HCT116 (cell line): Measurements from ENCODE around the gene HDLBP. TPM values are rescaled to one million over a fixed set of nuclear protein-coding genes. Genes with fewer than 3 reads are reported as not detected.

Source experiments
- ATAC-seq: fragments of 200-7000 bp; cut with Tn5 transposase; 2 replicates; pipeline ENCODE4 v1.9.1; 2020; ENCODE audit warnings: mild to moderate bottlenecking, moderate library complexity
- BruUV-seq: library from RNA; stranded (reverse); fragments of 400-500 nt; replicated peaks from 2 replicates; lab custom pipeline; 2021; lab: Mats Ljungman, UMichigan
- CTCF ChIA-PET: fragments of 300-600 bp; sonication (Branson Sonifier 250); formaldehyde crosslinking; loops from one replicate; lab custom pipeline; 2021; ENCODE audit warnings: antibody characterized with exemption; lab: Charles Lee
- POLR2A ChIA-PET: fragments of 300-600, 350-600 bp; sonication (Branson Sonifier 250); formaldehyde crosslinking; loops from one replicate; lab custom pipeline; 2021; ENCODE audit warnings: antibody characterized with exemption; lab: Charles Lee
- RAD21 ChIA-PET, 2 experiments: fragments of 300-600 bp; sonication (Branson Sonifier 250); formaldehyde crosslinking; loops; one replicate each; lab custom pipeline; 2023; ENCODE audit warnings: low total read pairs in 2 of 2; ENCODE audit not compliant: uncharacterized antibody in 2 of 2, unreplicated experiment in 2 of 2, low non-redundant PET in 1 of 2; lab: Charles Lee
- DNase-seq: peaks from one replicate; pipeline ENCODE4 v3.0.0-alpha.2; 2010; ENCODE audit warnings: low read depth, low spot score
- H2AFZ ChIP-seq: fragments of 200-600 bp; shearing (Covaris generic), sonication (generic); 2 replicates; pipeline ENCODE4 v1.6.1; 2017; ENCODE audit warnings: low read depth, mixed run types, mixed read lengths, antibody characterized with exemption, low read length; ENCODE audit not compliant: poor library complexity, severe bottlenecking
- H3K27ac ChIP-seq: 2 replicates; pipeline ENCODE4 v1.5.1; 2012; ENCODE audit warnings: low read depth, low read length
- H3K27me3 ChIP-seq: fragments of 200-600 bp; sonication (generic); 2 replicates; pipeline ENCODE4 v1.6.1; 2016; ENCODE audit warnings: mixed run types, low read length, mixed read lengths; ENCODE audit not compliant: insufficient read depth
- H3K36me3 ChIP-seq, 2 experiments: fragments of 200-500 bp in 1 of 2; fragments of 200-600 bp in 1 of 2; sonication (Bioruptor generic) in 1 of 2; sonication (generic) in 1 of 2; 2 replicates each; pipeline versions ENCODE4 v1.5.1 to v1.6.1; 2014 to 2016; ENCODE audit warnings: low read length in 2 of 2, inconsistent platforms in 1 of 2, mixed read lengths in 1 of 2, mixed run types in 1 of 2; ENCODE audit not compliant: insufficient read depth in 2 of 2, control insufficient read depth in 1 of 2
- H3K4me1 ChIP-seq, 2 experiments: fragments of 200-600 bp in 1 of 2; sonication (generic) in 1 of 2; 2 replicates each; pipeline versions ENCODE4 v1.5.1 to v1.6.1; 2012 to 2017; ENCODE audit warnings: low read length in 2 of 2, inconsistent platforms in 1 of 2, mild to moderate bottlenecking in 1 of 2, mixed read lengths in 1 of 2, mixed run types in 1 of 2, moderate library complexity in 1 of 2; ENCODE audit not compliant: insufficient read depth in 2 of 2, control insufficient read depth in 1 of 2
- H3K4me2 ChIP-seq: fragments of 200-600 bp; sonication (generic); 2 replicates; pipeline ENCODE4 v1.6.1; 2017; ENCODE audit warnings: mixed run types, low read length, mixed read lengths
- H3K4me3 ChIP-seq, 2 experiments: fragments of 200-600 bp in 1 of 2; sonication (generic) in 1 of 2; replicated peaks in 1 of 2; 2 replicates each; pipeline ENCODE4 v1.5.1; 2011 to 2016; ENCODE audit warnings: low read length in 2 of 2, control low read depth in 1 of 2, low read depth in 1 of 2, mild to moderate bottlenecking in 1 of 2, mixed read lengths in 1 of 2, mixed run types in 1 of 2
- H3K79me2 ChIP-seq: fragments of 200-600 bp; sonication (generic); 2 replicates; pipeline ENCODE4 v1.6.1; 2017; ENCODE audit warnings: mild to moderate bottlenecking, mixed run types, low read length, moderate library complexity, mixed read lengths; ENCODE audit not compliant: insufficient read depth
- H3K9ac ChIP-seq: fragments of 200-600 bp; sonication (generic); 2 replicates; pipeline ENCODE4 v1.6.1; 2016; ENCODE audit warnings: low read length, mixed read lengths
- H3K9me2 ChIP-seq: fragments of 200-600 bp; sonication (generic), shearing (Covaris generic); 2 replicates; pipeline ENCODE4 v1.6.1; 2017; ENCODE audit warnings: mixed run types, mild to moderate bottlenecking, moderate library complexity; ENCODE audit not compliant: insufficient read depth
- H3K9me3 ChIP-seq, 2 experiments: fragments of 200-500 bp in 1 of 2; fragments of 200-600 bp in 1 of 2; sonication (Bioruptor generic) in 1 of 2; sonication (generic) in 1 of 2; 2 replicates each; pipeline ENCODE4 v1.6.1; 2014 to 2017; ENCODE audit warnings: low read length in 2 of 2, mixed read lengths in 2 of 2, inconsistent platforms in 1 of 2, low read depth in 1 of 2, mild to moderate bottlenecking in 1 of 2, mixed run types in 1 of 2, moderate library complexity in 1 of 2; ENCODE audit not compliant: control insufficient read depth in 1 of 2, insufficient read depth in 1 of 2
- H4K20me1 ChIP-seq: fragments of 200-600 bp; sonication (generic), shearing (Covaris generic); 2 replicates; pipeline ENCODE4 v1.6.1; 2017; ENCODE audit warnings: mixed run types, mild to moderate bottlenecking, moderate library complexity; ENCODE audit not compliant: insufficient read depth
- CBX3 ChIP-seq: IDR thresholded peaks from 2 replicates; pipeline ENCODE4 v1.6.1; 2012; ENCODE audit warnings: low read depth
- CEBPB ChIP-seq: IDR thresholded peaks from 2 replicates; pipeline ENCODE4 v1.6.1; 2012; ENCODE audit warnings: low read depth
- CTCF ChIP-seq, 3 experiments: fragments of 200-600 bp in 1 of 3; sonication (generic) in 1 of 3; IDR thresholded peaks in 2 of 3; conservative IDR thresholded peaks in 1 of 3; 2 replicates each; pipeline ENCODE4 v1.5.1; 2012 to 2017; ENCODE audit warnings: low read depth in 2 of 3, low read length in 2 of 3, antibody characterized with exemption in 1 of 3, borderline replicate concordance in 1 of 3, control low read depth in 1 of 3, mild to moderate bottlenecking in 1 of 3, mixed read lengths in 1 of 3, mixed run types in 1 of 3, moderate library complexity in 1 of 3; ENCODE audit not compliant: insufficient read depth in 1 of 3
- EGR1 ChIP-seq: IDR thresholded peaks from 2 replicates; pipeline ENCODE4 v1.6.1; 2012; ENCODE audit warnings: low read depth
- FOSL1 ChIP-seq: IDR thresholded peaks from 2 replicates; pipeline ENCODE4 v1.6.1; 2012; ENCODE audit warnings: low read depth
- POLR2A ChIP-seq: IDR thresholded peaks from 2 replicates; pipeline ENCODE4 v1.7.0; 2011; ENCODE audit warnings: borderline replicate concordance; ENCODE audit not compliant: insufficient read depth, insufficient read length; ENCODE audit errors: extremely low read depth
- POLR2AphosphoS5 ChIP-seq: IDR thresholded peaks from 2 replicates; pipeline ENCODE4 v1.6.1; 2011; ENCODE audit warnings: mild to moderate bottlenecking, low read depth, low read length, moderate library complexity
- SP1 ChIP-seq: IDR thresholded peaks from 2 replicates; pipeline ENCODE4 v1.6.1; 2012; ENCODE audit warnings: low read depth
- YY1 ChIP-seq: IDR thresholded peaks from 2 replicates; pipeline ENCODE4 v1.6.1; 2011; ENCODE audit warnings: low read length, low read depth, moderate library complexity, mild to moderate bottlenecking; ENCODE audit not compliant: insufficient replicate concordance; ENCODE audit errors: extremely low read depth
- ZBTB33 ChIP-seq: IDR thresholded peaks from 2 replicates; pipeline ENCODE4 v1.6.1; 2011; ENCODE audit warnings: mild to moderate bottlenecking, low read length, moderate library complexity; ENCODE audit not compliant: insufficient replicate concordance; ENCODE audit errors: extremely low read depth
- ZFX ChIP-seq: fragments of 450-650 bp; IDR thresholded peaks from 2 replicates; pipeline ENCODE4 v1.6.1; 2017
- ZNF274 ChIP-seq: fragments of 200-500 bp; sonication (Bioruptor generic); IDR thresholded peaks from 2 replicates; pipeline ENCODE4 v1.6.1; 2014; ENCODE audit warnings: mild to moderate bottlenecking, low read depth, low read length, inconsistent platforms
- intact Hi-C: fragments of 100-400 bp; cut with micrococcal nuclease; formaldehyde crosslinking; loops from 2 replicates; pipeline ENCODE4 v1.10.0; 2022
- total RNA-seq: library from RNA; stranded (reverse); gene quantifications from one replicate; pipeline ENCODE4 v1.2.1, GENCODE V29; 2021; ENCODE audit not compliant: unreplicated experiment

Gene HDLBP
- total RNA-seq, 1 experiment from 2014 or later: 462 TPM

DNA sequence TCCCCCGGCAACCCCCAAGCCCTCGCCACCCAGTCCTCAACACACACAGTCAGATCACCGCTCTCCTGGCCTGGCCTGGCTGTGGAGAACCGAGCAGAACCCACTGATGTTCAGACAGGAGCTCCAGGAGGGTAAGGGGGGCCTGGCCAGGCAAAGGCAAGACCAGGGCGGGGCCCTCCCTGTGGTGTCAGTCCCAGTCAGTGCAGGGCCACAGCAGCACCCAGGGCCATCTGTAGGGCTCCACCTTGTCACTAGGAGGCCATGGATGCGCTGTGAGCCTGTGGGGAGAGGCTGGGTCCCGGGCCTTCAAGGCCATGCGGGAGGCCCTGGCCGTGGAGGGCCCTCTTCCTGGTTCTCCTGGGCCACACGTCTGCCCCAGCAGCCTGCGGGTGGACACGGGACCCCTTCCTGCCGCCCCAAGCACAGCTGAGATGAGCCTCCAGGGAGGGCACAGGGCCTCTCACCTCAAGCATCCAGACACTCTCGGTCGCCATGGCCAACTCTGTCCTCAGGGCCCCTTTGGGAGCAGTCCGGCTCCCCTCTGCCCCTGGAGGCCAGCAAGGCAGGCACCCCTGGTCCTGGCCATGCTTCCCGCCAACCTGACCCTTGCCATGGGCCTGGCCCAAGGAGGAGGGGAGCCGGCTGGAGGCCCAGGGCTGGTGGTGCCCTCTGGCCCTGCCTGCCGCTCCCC lies 125.0 kb downstream of the HDLBP start:
- H3K27ac ChIP-seq: no peak overlapping the region
- no peak for DNase-seq
- no peak overlapping the region for H3K4me3 ChIP-seq
- H3K36me3 ChIP-seq: no peaks in the 10 kb centered on the region
- ChIA-PET POLR2A (no interaction called here), RAD21 (no interaction called here), CTCF (no interaction called here)
- no peak overlapping the region for H2AFZ ChIP-seq
- H3K9me3 ChIP-seq: no peaks in the 10 kb centered on the region
- no peaks in the 10 kb centered on the region for H3K9me2 ChIP-seq
- H3K4me2 ChIP-seq: no peak overlapping the region
- no peaks in the 10 kb centered on the region for H3K27me3 ChIP-seq
- intact Hi-C loops: no loop called here
- BruUV-seq: no TSS peak
- H3K79me2 ChIP-seq: no peaks in the 10 kb centered on the region
- H4K20me1 ChIP-seq: no peaks in the 10 kb centered on the region
- no peak overlapping the region for H3K9ac ChIP-seq
- TF ChIP-seq POLR2A: no peak
- no peak for TF ChIP-seq CEBPB
- TF ChIP-seq ZNF274: no peak
- TF ChIP-seq POLR2AphosphoS5: no peak
- no peak for TF ChIP-seq CBX3
- no peak for TF ChIP-seq FOSL1
- no peak for TF ChIP-seq ZBTB33
- TF ChIP-seq SP1: no peak
- no peak for TF ChIP-seq EGR1
- TF ChIP-seq YY1: no peak
- TF ChIP-seq CTCF (IDR thresholded peaks at IDR 0.05 in 2 of 3, conservative IDR thresholded peaks at IDR 0.05 in 1 of 3; ENCODE audit: borderline replicate concordance in 1 of 3, insufficient read depth in 1 of 3, low read depth in 2 of 3, low read length in 2 of 3): no peak
- no peak for TF ChIP-seq ZFX
- ATAC-seq: peak; percentile 55
- no peaks in the 10 kb centered on the region for H3K4me1 ChIP-seq
